HepG2 (cell line): ENCODE measurements around the gene ACAA2. TPM values are rescaled to one million over a fixed set of nuclear protein-coding genes. Genes with fewer than 3 reads are reported as not detected.

Source experiments
- GTF2F1 ChIP-seq: fragments of 150-350 bp; IDR thresholded peaks from 2 replicates; pipeline ENCODE4 v1.6.1; 2014; ENCODE audit warnings: low read length
- HINFP ChIP-seq: sonication (generic); formaldehyde crosslinking; IDR thresholded peaks from 2 replicates; pipeline ENCODE4 v1.4.0; 2020; ENCODE audit warnings: low read depth, mild to moderate bottlenecking, missing genetic modification reagents
- RERE ChIP-seq: IDR thresholded peaks from 2 replicates; pipeline ENCODE4 v1.6.1; 2016; ENCODE audit warnings: low read depth, missing genetic modification reagents, missing compliant biosample characterization
- SMYD3 ChIP-seq: sonication (generic); formaldehyde crosslinking; IDR thresholded peaks from 2 replicates; pipeline ENCODE4 v1.8.1; 2023; ENCODE audit warnings: mild to moderate bottlenecking, missing genetic modification reagents
- STAG1 ChIP-seq: sonication (generic); formaldehyde crosslinking; IDR thresholded peaks from 2 replicates; pipeline ENCODE4 v1.4.0; 2020; ENCODE audit warnings: missing genetic modification reagents
- TAF15 ChIP-seq: fragments of 200-400 bp; formaldehyde crosslinking; IDR thresholded peaks from one replicate; pipeline ENCODE4 v1.6.1; 2018; ENCODE audit warnings: mild to moderate bottlenecking, low read depth, low read length; ENCODE audit not compliant: poor library complexity, severe bottlenecking
- ZBED4 ChIP-seq: sonication (generic); formaldehyde crosslinking; IDR thresholded peaks from 2 replicates; pipeline ENCODE4 v1.4.0; 2020; ENCODE audit warnings: missing genetic modification reagents, borderline replicate concordance
- ZNF10 ChIP-seq: sonication (generic); formaldehyde crosslinking; IDR thresholded peaks from 2 replicates; pipeline ENCODE4 v1.4.0; 2020; ENCODE audit warnings: mild to moderate bottlenecking, low read depth, missing genetic modification reagents, borderline replicate concordance
- ZNF530 ChIP-seq: sonication (generic); formaldehyde crosslinking; IDR thresholded peaks from 2 replicates; pipeline ENCODE4 v1.5.0; 2020; ENCODE audit warnings: low read depth, mild to moderate bottlenecking, missing genetic modification reagents
- ZNF609 ChIP-seq: sonication (generic); formaldehyde crosslinking; IDR thresholded peaks from 2 replicates; pipeline ENCODE4 v1.4.0; 2020; ENCODE audit warnings: mild to moderate bottlenecking, missing genetic modification reagents, borderline replicate concordance
- ZNF614 ChIP-seq: IDR thresholded peaks from 2 replicates; pipeline ENCODE4 v1.6.1; 2018; ENCODE audit warnings: missing biosample characterization, missing genetic modification reagents, inconsistent platforms, borderline replicate concordance
- polyA plus RNA-seq, 8 experiments: library from polyadenylated mRNA; depleted of rRNA in 3 of 8; stranded (reverse) in 7 of 8; unstranded in 1 of 8; fragments of >200 nt; fragmentation: Illumina TruSeq in 4 of 8; extraction: Trizol in 4 of 8; gene quantifications; 2 replicates each; pipeline versions ENCODE4 v1.2.1 to v1.2.3, GENCODE V29; 2011 to 2016; ENCODE audit warnings: low read depth in 4 of 8, missing spikeins in 1 of 8, mixed read lengths in 1 of 8; ENCODE audit not compliant: insufficient read depth in 1 of 8
- total RNA-seq, 5 experiments: library from RNA; depleted of rRNA; stranded (reverse); fragments of >200 nt; fragmentation: Illumina TruSeq; extraction: Trizol; gene quantifications; 2 replicates each; pipeline ENCODE4 v1.2.3, GENCODE V29; 2016; ENCODE audit warnings: low read depth in 1 of 5

ACAA2 gene
- total and polyA plus RNA-seq, 2 of the 13 experiments (the other 11 are each of a cell fraction or from before 2014, with no cell fraction given) = 51.6 to 182 TPM

GRCh38 chr18:49813319-49814146 is at the start of gene ACAA2 (continued):
- TF ChIP-seq RERE = no peak
- TF ChIP-seq HINFP = no peak
- 0 out of 2 replicates have a peak, but pooled peaks have one; percentile 70 for TF ChIP-seq SMYD3
- TF ChIP-seq ZNF609 = peak; percentile 37; the same call in 1 of the 2 replicates
- TF ChIP-seq TAF15 = no peak
- no peak for TF ChIP-seq GTF2F1
- TF ChIP-seq ZNF530 (CRISPR knock-in tag) = no peak
- TF ChIP-seq ZNF614 (CRISPR knock-in tag) = 0 out of 2 replicates have a peak, but pooled peaks have one; percentile 13
- TF ChIP-seq ZNF10 = no peak
- no peak for TF ChIP-seq STAG1
- TF ChIP-seq ZBED4 (CRISPR knock-in tag) = peak; percentile 96; the same call in 1 of the 2 replicates
